AG04449 (cell line): ENCODE data around the gene WDR83.
A peak's percentile ranks its signal among the peaks of the same experiment; 100 is the strongest.
"Not testable (repeated sequence)": the region's sequence is repeated elsewhere in the genome, so short reads cannot be mapped to it uniquely, and the experiment has no call there.

Source experiments
- CTCF ChIA-PET: fragments of 350-600 bp; formaldehyde crosslinking; extraction: SDS; loops from one replicate; lab custom pipeline; 2021; ENCODE audit warnings: antibody characterized with exemption; lab: Yijun Ruan, JAX
- POLR2A ChIA-PET: fragments of 400-600, 350-600 bp; formaldehyde crosslinking; extraction: SDS; loops from one replicate; lab custom pipeline; 2020; ENCODE audit warnings: antibody characterized with exemption, inconsistent platforms; lab: Yijun Ruan, JAX
- DNase-seq: peaks from one replicate; pipeline ENCODE4 v3.0.0-alpha.2; 2010; ENCODE audit warnings: low read depth, low spot score
- H3K4me3 ChIP-seq: 2 replicates; pipeline ENCODE4 v1.5.1; 2011; ENCODE audit warnings: low read depth, mild to moderate bottlenecking, control low read depth, low read length
- TF ChIP-seq, protein P1 (sequence below): IDR thresholded peaks from one replicate; pipeline ENCODE4 v1.5.1; 2011; ENCODE audit warnings: mild to moderate bottlenecking, moderate library complexity, low read length, control low read depth, inconsistent platforms; ENCODE audit not compliant: insufficient read depth; ENCODE audit errors: missing control alignments

Gene WDR83

DNA sequence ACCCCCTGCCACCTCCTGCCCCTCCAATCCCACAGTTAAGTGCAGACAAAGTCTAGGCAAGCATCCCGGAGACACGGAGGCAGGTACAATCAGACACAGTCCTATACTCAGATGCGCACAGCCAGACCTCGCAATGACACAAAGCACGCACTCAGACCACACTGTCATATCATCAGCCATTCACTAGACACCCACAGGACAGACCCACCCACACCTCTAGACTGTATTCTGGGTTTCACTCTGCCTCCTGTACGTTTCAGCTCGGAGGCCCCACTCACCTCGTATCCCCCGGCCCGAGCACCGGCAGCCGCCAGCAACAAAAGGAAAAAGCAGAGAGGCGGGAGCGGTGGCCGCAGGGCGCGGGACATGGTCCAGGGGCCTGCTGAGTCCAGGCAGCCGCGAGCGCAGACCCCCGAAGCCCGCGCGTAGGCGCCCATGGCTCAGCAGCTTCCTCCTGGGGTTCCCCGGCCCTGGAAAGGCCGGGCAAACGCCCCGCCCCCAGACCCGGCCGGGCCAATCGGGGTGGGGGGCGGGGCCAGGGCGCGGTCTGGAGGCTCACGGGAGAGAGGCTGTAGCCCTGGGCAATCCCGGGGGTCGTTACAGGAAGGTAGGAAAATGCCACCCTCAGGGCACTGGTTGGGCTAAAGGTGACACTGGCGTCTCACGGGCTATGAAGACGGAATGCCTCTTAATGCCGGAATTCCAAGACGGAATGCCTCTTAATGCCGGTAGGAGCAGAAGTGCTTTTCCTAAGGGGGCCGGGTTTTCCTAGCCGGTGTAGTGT, at the start of gene WDR83, which contains the start of gene MAN2B1:
WDR83 (plus strand) TSS at position 543 of the 784 bp plus-strand sequence. CDS start 2,984 bp downstream, outside the sequence.
MAN2B1 (minus strand) TSS at position 478 of the 784 bp plus-strand sequence; CDS start at position 437, 41 bp downstream.
- peak within 1 kb of the TSS; percentile 77 for H3K4me3 ChIP-seq
- TF ChIP-seq, protein P1, sequence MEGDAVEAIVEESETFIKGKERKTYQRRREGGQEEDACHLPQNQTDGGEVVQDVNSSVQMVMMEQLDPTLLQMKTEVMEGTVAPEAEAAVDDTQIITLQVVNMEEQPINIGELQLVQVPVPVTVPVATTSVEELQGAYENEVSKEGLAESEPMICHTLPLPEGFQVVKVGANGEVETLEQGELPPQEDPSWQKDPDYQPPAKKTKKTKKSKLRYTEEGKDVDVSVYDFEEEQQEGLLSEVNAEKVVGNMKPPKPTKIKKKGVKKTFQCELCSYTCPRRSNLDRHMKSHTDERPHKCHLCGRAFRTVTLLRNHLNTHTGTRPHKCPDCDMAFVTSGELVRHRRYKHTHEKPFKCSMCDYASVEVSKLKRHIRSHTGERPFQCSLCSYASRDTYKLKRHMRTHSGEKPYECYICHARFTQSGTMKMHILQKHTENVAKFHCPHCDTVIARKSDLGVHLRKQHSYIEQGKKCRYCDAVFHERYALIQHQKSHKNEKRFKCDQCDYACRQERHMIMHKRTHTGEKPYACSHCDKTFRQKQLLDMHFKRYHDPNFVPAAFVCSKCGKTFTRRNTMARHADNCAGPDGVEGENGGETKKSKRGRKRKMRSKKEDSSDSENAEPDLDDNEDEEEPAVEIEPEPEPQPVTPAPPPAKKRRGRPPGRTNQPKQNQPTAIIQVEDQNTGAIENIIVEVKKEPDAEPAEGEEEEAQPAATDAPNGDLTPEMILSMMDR, result no peak
- CTCF ChIA-PET, result interaction anchor here (0.8 to 2.5 kb wide), 6 partner anchors 10 to 103 kb away, joined by 3 to 17 read pairs (median 4); no protein-coding TSS in a partner anchor
- no peak for DNase-seq
- POLR2A ChIA-PET, result interaction anchor here (0.5 to 1.1 kb wide), 2 partner anchors 14 to 26 kb away, joined by 3 read pairs; no protein-coding TSS in a partner anchor

DNA sequence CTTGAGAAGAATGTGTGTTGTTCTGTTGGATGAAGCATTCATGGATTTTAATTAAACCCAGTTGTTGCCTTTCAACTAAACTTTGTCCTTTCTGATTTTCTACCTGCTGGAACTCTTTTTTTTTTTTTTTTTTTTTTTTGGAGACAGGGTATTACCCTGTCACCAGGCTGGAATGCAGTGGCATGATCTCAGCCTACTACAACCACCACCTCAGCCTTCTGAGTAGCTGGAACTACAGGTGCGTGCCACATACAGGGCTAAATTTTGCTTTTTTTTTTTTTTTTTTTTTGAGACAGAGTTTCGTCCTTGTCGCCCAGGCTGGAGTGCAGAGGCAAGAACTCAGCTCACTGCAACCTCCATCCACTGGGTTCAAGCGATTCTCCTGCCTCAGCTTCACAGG, 49.0 kb upstream of the WDR83 start:
- H3K4me3 ChIP-seq, result no peak overlapping the region
- CTCF ChIA-PET, result no interaction called here
- TF ChIP-seq, protein P1, result no peak
- no peak for DNase-seq
- POLR2A ChIA-PET, result no interaction called here

DNA sequence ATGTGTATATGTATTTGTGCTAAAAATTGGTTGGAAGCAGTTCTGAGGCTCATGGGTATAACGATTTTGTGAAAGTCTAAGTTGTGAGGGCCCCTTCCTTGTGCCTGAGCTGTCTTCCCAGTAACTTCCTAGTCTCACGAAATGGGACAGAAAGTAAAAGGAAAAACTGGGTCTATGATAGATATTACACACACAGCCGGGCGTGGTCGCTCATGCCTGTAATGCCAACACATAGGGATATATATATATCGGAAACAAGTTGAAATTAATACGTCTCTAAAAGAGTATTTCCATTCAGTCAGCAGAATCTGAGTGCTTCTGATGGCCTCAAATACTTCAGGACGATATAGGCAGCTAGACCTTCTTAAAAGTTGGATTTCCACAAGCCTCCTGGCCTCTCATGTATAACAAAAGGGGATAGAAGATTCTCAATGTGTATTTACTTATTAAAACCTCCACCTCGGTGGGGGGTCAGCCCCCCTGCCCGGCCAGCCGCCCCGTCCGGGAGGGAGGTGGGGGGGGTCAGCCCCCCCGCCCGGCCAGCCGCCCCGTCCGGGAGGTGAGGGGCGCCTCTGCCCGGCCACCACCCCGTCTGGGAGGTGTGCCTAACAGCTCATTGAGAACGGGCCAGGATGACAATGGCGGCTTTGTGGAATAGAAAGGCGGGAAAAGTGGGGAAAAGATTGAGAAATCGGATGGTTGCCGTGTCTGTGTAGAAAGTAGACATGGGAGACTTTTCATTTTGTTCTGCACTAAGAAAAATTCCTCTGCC, 45.2 kb upstream of the WDR83 start:
- POLR2A ChIA-PET, DNase-seq, H3K4me3 ChIP-seq: not testable (repeated sequence)
- CTCF ChIA-PET, result interaction anchor here (0.9 kb wide), 1 partner anchor 9 kb away, joined by 3 read pairs; no protein-coding TSS in a partner anchor

GRCh38 chr19:12623361-12624031, 43.1 kb upstream of the WDR83 start:
- H3K4me3 ChIP-seq, result no peak overlapping the region
- ChIA-PET CTCF (interaction anchor here (1.7 to 1.9 kb wide), 2 partner anchors 15 to 17 kb away, joined by 3 to 6 read pairs; no protein-coding TSS in a partner anchor), POLR2A (interaction anchor here (0.7 kb wide), 1 partner anchor 31 kb away, joined by 3 read pairs; no protein-coding TSS in a partner anchor)
- TF ChIP-seq, protein P1, result no peak
- DNase-seq, result no peak

DNA sequence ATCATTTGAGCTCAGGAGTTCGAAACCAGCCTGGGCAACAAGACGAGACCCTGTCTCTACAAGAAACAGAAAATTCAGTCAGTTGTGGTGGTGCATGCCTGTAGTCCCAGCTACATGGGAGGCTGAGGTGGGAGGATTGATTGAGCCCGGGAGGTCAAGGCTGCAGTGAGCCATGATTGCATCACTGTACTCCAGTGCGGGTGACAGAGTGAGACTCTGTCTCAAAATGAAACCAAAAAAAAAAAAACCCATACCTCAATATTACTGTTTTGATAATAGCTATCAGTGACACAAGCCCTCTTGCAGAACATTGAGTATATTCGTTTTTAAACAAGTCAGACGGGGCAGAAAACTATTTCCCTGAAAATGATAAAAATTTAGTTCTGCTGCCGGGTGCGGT, 39.6 kb upstream of the WDR83 start:
- TF ChIP-seq, protein P1, result no peak
- ChIA-PET CTCF (interaction anchor here (2.1 kb wide), 1 partner anchor 13 kb away, joined by 7 read pairs; no protein-coding TSS in a partner anchor), POLR2A (no interaction called here)
- DNase-seq, result no peak
- H3K4me3 ChIP-seq, result no peak overlapping the region
